Fibroblast of skin of left quadriceps (primary cell): Measurements from ENCODE around the gene FNDC11.

Experiments
- DNase-seq, 2 experiments: peaks; one replicate each; pipeline ENCODE4 v3.0.0-alpha.2; 2013; ENCODE audit warnings: low read depth in 2 of 2

FNDC11 gene

GRCh38 chr20:63525185-63525584 lies 28.8 kb upstream of the FNDC11 start:
- no peak for DNase-seq

GRCh38 chr20:63525971-63526370 lies 28.0 kb upstream of the FNDC11 start:
- DNase-seq: no peak

DNA sequence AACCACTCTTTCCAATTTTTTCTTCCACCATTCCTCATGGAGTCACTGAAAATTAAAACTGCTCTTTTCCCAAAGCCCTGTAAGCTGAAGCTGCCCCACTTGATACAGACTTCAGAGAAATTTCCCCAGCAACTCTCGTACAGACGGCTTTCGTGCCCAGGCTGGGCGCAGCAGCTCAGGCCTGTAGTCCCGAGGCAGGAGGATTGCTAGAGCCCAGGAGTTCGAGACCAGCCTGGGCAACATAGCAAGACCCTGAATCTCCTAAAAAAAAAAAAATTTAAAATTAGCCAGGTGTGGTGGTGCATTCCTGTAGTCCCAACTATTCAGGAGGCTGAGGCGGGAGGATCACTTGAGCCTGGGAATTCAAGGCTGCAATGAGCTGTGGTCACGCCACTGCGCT lies 26.8 kb upstream of the FNDC11 start:
- DNase-seq: no peak

DNA sequence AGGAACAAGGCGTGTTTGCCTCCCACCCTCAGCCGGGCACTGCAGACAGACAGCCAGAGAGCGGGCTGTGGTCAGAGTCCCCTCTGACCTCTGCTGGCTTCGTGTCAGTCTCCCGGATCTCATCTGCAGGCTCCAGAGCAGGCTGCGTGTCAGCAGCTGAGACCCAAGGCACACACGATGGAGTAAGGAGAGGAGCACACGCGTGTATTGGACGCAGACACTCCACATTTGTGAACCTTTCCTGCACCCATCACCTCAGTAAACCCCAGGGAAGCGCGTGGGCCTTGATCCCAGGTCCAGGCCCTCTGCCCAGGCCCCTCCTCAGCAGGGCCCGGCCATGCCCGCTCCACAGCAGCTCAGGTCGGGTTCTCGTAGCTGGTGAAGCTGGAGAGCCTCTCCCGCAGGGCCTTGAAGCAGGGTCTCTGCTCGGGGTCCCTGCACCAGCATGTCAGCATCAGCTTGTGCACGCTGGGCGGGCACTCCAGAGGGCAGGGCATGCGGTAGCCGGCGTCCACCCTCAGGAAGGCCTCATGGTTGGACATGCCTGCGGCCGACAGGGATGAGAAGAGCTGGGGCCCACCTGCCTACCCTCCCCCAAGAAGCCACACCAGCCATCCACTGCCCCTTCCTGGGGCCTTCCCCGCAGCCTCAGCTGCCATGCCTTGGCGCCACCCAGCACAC lies 24.6 kb upstream of the FNDC11 start:
- DNase-seq: no peak

- no peak for DNase-seq
These were observed 23.8 kb upstream of the FNDC11 start for GRCh38 chr20:63529861-63530787.

DNA sequence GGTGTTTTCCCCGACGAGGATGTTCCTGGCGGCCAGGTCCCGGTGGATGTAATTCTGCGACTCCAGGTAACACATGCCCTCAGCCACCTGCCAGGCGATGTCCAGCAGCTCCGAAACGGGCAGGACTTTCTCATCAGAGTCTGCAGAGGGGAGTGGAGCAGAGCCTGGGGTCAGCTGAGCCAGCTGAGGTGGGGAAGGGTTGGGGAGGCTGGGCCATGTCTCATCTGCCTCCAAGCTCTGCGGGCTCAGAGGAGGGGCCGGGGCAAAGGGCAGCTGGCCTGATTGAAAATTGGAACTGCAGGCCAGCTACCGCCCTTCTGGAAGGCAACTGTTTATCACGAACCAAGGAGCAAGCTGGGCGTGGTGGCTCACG lies 23.2 kb upstream of the FNDC11 start:
- DNase-seq: no peak

GRCh38 chr20:63531686-63532448 lies 22.1 kb upstream of the FNDC11 start:
- no peak for DNase-seq

- DNase-seq: no peak
These were observed 21.4 kb upstream of the FNDC11 start for GRCh38 chr20:63532449-63532971.

DNA sequence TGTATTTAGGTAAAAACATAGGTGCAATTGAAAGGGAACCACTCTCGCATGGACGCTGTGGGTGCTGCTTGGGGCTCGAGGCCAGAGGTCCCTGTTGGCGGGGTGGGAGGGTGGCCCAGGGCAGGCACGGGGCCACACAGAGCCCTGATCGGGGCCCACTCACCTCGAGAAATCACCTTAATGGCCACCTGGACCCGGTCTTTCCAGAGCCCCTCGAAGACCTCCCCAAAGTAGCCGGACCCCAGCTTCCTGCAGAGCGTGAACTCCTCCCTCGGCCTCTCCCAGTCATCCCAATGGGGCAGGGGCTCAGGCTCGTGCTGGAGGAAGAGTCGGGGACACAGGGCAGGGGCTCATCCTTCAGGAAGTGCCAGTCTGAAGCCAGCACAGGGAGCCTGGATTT lies 20.6 kb upstream of the FNDC11 start:
- no peak for DNase-seq

- no peak for DNase-seq
These were observed 20.0 kb upstream of the FNDC11 start for GRCh38 chr20:63533871-63534393.

DNA sequence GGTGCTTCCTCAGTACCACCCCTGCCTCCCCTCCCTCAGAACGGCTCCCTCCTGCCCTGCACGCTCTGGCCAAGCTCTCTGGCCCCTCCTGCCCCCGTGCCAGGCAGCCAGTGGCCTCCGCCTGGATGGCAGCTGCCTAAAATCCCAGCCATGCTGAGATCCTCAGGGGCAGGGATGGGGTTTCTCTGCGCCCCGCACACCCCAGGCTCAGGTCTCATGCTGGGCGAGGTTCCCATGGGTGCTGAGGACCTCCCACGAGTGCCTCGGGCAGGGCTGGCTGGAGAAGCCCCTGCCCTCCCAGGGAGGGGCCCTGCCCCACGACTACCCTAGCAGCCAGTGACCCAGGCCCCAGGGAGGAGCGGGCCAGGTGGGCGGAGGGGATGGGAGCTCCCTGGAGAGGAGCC lies 19.5 kb upstream of the FNDC11 start:
- no peak for DNase-seq

DNA sequence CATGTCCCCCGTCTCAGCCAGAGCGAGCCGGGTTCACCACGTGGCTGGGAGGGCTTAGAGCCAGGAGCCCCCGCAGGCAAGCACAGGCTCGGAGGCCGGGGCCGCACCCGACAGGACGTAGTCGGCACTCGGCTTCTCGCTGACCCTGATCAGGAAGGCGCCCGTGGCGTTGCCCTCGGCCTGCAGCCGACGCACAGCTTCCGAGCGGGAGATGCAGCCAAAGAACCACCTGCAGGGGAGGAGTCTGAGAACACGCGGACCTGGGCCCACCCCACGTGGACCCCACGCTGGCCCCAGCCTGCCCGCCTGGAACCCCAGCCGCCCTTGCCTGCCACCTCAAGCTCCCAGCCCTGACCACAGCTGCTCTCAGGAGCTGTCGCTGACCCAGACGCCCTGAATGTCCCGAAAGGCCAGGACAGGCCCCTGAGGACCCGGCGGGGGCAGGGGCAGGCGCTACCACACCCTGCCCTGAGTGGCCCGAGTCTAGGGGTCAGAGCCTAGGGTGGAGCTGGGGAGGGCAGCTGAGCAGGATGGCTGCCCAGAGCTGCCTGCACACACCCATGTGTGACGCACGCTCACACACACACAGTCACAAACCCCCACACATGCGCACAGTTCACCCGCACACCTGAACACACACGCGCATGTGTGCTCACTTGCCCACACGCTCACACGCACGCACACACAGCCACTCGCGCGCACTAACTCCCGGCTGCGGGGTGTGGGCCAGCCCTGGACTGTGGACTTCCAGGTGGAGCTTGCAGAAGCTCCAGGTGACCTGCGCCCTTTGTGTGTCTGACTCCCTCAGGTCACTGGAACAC lies 18.9 kb upstream of the FNDC11 start:
- DNase-seq: no peak

DNA sequence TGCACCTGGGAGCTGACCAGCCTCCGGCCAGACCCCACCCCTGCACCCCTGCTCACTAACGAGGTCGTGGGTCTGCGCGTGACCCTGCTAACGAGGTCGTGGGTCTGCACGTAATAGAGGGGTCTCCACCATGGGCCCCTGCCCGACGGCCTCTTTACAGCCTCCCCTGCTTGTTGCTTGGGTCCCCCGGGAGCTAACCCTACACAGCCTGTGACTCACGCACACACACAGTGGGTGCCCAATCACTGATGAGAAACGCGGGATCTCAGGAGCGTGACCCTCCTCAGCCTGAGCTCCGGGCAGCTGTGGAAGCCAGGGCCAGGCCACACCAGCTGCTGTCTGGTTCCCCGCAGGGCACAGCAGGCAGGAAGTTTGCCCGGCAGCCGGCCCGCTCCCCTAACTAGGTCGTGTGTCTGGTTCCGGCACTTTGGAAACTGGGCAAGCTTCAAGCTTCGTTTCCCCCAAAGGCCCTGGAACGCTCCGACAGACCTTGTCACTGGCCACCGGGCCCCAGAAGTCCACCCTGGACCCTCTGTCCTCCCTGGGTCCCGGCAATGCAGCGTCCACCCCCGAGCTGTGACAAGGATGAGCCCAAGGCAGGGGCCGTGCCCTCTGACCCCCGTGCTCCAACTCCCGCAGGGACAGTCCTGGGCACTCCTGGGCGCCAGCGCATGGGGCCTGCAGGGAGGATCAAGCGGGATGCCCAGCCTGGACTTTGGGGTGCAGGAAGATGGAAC lies 17.6 kb upstream of the FNDC11 start:
- no peak for DNase-seq

DNA sequence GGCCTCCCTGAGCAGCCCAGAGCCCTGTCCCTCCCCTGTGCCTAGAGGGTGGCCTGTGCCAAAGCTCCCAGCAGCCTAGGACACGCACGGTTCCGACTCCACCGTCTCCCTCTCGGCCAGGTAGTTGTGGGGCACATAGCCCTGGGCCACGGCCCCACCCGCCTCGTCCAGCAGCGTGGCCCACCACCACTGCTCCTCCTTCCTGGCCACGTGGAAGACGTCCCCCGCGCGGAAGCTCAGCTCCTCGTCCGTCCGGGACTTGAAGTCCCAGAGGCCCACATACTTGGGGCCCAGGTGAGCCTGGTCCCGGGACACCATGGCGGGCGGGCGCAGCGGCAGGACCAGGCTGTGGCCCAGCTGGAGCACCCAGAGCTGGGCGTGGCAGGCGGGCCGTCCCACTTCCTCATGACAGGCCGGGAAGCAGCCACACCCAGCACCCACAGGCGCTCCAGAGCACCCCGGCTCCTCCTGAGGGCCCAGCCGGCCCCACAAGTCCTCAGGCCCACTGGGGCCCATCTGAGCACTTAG lies 16.9 kb upstream of the FNDC11 start, which contains the start of gene PTK6:
PTK6 (minus strand) TSS at position 380 of the 528 bp plus-strand sequence; CDS start at position 318, 62 bp downstream.
- DNase-seq: no peak

GRCh38 chr20:63537525-63538203 lies 16.3 kb upstream of the FNDC11 start:
- DNase-seq: peak; percentile 40 to 43

- DNase-seq: no peak
These were observed 15.5 kb upstream of the FNDC11 start for GRCh38 chr20:63538204-63539091.

GRCh38 chr20:63539092-63539430 lies 14.9 kb upstream of the FNDC11 start:
- DNase-seq: no peak
